Measurements from ENCODE around the gene ZNF500.

ZNF500 gene

GRCh38 chr16:4766875-4767628 is at the start of gene ZNF500:
ZNF500 (minus strand) TSS chr16:4767162; CDS start chr16:4765978, 1,184 bp downstream.
- peak; percentile 95 for DNase-seq

DNA sequence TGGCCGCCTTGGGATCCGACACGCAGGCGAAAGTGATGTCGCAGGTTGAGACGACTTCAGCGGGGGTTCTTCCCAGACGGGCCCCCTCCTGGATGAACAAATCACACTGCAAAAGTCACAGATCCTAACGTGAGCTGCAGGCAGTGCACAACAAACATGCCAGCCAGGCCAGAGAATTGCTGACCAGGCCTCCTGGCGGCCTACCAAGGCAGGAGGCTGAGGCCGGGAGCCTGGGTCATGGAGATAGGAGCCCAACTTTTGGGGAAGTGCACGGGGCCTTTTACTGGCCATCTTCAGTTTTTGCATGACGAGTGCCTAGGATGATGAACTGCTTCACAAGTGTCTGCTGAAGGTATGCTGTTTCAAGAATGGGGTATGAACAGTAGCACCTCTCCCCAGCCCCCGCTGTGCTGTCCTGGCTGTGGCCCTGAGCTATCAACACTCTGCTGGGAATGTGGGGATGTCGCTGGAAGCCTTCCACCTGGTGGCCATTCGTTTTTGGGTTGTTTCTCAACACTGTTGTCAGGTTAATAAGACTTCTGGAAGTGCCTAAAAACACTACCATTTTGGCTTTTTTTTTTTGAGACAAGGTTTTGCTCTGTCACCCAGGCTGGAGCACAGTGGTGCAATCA is 47.7 kb upstream of the ZNF500 start:
- no peak for DNase-seq

- DNase-seq = no peak
Observed at GRCh38 chr16:4814046-4814445, 47.1 kb upstream of the ZNF500 start.

- no peak for DNase-seq
Observed at GRCh38 chr16:4813251-4814003, 46.5 kb upstream of the ZNF500 start.

- no peak for DNase-seq
Observed at GRCh38 chr16:4811773-4812172, 44.8 kb upstream of the ZNF500 start.

DNA sequence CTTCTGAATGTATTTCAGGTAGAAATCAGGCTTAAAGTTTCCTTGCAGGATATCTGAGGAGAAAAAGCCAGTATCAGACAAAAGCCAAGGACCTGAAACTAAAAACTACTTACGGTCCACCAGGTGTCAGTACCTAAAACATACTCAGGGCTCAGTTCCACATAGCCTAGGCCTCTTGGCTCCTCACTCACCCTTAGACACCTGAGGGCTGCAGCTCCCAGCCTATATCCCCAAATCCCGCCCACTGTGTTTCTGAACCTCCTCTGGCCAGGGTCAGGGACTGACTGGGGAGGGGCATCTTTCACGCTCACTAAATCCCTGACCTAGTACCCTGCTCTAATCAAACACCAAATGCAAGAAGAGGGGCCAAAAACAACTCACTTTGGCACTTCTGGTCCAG is 44.3 kb upstream of the ZNF500 start:
- DNase-seq = no peak

DNA sequence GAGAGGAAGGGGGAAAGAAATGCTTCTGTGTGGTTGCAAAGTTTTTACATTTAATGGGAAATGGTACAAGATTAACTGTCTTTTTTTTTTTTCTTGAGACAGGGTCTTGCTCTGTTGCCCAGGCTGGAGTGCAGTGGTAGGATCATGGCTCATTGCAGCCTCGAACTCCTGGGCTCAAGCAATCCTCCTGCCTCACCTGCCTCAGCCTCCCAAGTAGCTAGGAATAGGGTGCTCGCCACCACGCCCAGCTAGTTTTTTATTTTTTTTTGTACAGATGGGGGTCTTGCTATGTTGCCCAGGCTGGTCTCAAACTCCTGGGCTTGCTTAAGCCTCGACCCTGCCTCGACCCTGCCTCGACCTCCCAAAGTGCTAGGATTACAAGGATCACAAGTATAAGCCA is 39.3 kb upstream of the ZNF500 start:
- DNase-seq = no peak

DNA sequence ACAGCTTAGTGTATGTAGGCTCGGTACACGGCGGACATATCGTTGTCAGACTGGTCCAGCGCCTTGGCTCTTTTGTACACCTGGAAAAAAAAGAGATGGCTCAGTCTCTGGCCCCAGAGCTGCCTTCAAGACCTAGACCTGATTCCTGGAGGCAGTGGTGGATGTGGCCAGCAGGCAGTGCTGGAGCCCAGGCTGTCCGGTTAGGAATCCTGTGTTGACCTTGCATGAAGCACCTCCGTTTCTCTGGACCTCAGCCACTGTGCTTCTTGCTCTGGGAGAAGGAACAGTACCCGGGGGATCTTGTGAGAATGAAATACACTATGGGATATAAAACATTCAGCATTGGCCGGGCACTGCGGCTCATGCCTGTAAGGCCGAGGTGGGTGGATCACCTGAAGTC is 38.3 kb upstream of the ZNF500 start:
- no peak for DNase-seq

GRCh38 chr16:4803898-4804762 is 37.2 kb upstream of the ZNF500 start:
- DNase-seq = no peak

DNA sequence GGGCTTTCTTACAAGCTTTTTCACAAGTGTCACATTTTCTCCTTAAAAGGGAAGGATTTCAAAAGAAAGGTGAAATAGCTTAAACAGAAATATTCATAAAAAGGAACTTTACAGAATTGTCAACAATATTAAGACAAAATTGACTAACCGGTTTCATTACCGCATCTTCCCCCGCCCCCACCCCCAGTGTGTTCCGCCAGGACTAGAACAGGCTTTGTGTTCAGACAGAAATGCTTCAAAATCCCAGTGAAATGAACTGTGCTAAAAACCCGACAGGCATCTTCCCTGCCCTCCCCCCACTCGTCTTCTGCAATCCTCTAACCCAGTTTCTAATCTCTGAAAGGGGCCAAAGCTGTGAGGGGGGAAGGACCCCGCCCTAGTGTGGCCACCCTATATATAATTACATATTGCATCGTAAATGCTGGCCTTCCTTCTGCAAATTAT is 36.5 kb upstream of the ZNF500 start:
- peak; percentile 31 for DNase-seq

DNA sequence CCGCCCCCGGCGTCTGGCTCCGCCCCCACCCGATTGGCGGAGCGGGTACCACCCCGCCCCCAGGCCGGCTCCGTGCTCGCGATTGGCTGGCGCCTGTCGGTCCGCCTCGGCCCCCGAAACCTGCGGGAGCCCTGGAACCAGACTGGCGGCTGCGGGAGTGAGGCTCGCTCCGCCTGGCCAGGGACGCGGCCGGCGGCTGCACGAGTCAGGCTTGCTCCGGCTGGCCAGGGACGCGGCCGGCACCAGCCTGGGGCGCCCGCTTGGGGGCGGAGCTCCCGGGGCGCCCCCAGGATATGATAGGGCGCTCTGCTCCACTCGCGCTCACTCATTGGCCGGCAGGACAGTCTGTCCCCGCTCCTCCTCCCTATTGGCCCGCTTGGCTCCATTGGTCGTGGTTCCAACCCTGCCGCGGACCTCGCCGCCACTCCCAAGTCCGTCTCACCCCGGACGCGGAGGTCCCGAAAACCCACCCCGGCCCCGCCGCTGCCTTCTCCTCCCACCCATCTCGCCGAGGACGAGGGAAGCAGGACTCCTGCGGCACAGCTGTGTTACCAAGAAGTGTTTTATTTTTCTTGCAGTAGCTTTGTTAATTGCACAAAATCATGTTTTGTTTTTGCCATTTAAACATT is 35.8 kb upstream of the ZNF500 start:
- peak; percentile 92 for DNase-seq

DNA sequence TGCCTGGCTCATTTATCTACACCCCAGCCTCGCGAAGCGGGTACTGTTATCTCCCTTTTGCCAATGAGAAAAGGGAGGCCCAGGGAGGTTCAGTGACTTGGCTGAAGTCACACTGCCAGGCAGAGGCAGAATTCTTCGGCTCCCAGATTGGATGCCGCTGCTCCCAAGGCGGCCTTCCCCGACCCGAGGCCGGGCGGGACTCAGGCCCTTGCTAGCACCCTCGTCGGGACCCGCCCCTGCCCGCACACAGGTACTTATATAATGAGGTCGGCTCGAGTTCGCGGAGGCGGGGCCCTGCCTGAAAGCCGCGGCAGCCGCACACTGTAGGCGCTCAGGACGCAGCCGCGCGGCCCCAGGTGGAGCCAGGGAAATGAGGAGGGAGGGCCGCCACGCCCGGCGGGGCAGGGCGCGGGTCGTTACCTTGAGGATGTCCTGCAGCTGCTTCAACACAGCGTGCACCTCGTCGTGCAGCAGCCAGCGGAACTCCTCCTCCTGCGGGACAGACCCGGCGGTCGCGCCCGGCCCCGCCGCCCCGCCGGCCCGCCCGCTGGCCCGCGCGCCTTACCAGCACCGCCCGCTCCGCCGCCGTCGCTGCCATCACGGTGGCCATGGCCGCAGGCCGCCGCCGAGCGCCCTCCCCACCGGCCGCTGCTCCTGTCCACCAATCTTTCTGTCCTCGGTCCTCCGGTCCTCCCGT is 35.1 kb upstream of the ZNF500 start, which contains the start of gene ROGDI:
ROGDI (minus strand) TSS at position 672 of the 697 bp plus-strand sequence; CDS start at position 610, 62 bp downstream.
- peak; percentile 11 for DNase-seq

DNA sequence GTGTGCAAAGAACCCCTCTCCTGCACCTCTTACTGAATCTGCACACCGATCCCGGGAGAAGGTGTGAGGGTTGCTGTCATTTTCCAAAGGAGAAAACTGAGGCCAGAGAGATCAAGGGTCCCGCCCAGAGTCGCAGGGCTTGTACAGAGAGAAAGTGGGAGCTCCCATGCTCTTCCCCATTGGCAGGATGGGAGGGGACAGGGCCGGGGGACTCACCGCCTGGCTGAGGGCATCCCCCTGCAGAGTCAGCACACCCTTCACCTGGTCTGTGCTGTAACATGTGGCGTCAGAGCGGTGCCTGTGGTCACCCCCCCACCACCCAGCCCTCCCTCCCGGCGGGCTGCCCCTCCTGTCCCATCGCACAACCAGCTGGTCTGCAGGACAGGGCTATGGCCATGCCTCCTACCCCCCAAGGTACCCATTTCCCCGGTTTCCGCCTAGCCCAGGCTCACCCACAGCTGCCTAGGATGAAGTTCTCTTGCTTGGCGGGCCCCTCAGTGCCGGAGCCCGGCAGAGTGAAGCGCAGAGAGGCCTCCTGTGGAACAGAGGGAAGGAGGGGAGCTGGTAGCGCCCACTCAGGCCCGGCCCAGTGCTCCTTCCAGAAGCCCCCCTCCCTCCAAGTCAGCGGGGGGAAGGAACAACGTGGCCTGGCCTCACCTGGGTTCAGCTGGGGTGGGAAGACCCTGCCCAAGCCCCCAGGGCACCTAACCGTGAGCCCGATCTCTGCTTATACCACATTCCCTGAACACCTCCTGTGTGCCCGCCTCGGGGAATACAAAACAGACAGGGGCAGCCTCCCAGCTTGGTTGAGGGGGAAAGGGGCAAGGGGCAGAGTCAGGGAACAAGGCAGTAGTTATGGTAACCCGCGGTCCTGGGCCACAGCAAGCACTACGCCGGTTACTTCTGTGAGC is 34.3 kb upstream of the ZNF500 start:
- DNase-seq = no peak

- no peak for DNase-seq
Observed at GRCh38 chr16:4800290-4801041, 33.5 kb upstream of the ZNF500 start.

DNA sequence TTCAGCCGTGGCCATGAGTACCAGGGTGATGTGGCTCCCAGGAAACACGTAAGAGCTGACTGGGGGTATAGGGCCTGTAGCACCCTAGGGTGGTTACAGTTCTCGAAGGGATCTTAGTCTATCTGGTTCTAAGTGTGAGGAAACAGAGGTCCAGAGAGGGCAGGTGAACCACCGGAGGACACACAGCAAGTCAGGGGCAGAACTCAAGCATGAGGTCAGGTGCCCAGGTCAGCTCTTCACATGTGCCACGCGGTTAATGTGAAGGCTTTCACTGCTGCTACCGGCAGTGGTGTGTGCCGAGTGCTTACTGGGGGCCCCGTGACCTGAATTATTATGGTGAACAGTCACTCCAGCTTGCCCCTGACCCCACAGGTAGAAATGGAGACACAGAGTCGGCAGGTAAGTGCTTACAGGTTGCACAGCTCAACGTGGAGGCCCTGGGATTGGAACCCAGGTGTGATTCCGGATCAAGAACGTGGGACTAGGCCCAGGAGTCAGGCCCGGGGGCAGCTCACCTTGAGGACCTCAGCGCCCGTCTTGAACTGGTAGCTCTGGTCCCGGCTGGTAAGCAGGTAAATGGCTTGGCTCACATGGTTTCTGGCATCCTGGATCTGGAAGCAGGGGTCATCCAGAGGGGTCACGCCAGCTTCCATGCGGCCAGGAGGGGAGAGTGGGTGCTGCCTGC is 32.4 kb upstream of the ZNF500 start:
- no peak for DNase-seq

DNA sequence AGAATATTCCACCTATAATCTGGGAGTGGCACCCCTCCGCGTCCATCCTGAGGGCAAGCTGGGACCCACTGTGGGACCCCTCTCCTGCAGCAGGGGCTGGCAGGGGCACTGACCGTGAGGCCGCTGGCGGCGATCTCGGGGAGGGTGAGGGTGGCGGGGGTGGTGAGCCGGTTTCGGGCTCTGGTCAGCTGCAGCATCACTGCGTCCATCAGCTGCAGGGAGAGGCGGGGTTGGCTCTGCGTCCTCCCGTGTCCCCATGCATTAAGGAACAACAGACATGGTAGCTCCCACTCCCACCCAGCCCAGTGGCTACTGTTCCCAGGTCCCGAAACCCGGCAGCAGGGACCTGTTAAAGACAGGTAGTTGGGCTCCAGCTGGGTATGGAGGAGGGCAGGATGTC is 31.5 kb upstream of the ZNF500 start:
- DNase-seq = no peak

GRCh38 chr16:4797805-4798252 is 30.9 kb upstream of the ZNF500 start:
- DNase-seq = no peak

DNA sequence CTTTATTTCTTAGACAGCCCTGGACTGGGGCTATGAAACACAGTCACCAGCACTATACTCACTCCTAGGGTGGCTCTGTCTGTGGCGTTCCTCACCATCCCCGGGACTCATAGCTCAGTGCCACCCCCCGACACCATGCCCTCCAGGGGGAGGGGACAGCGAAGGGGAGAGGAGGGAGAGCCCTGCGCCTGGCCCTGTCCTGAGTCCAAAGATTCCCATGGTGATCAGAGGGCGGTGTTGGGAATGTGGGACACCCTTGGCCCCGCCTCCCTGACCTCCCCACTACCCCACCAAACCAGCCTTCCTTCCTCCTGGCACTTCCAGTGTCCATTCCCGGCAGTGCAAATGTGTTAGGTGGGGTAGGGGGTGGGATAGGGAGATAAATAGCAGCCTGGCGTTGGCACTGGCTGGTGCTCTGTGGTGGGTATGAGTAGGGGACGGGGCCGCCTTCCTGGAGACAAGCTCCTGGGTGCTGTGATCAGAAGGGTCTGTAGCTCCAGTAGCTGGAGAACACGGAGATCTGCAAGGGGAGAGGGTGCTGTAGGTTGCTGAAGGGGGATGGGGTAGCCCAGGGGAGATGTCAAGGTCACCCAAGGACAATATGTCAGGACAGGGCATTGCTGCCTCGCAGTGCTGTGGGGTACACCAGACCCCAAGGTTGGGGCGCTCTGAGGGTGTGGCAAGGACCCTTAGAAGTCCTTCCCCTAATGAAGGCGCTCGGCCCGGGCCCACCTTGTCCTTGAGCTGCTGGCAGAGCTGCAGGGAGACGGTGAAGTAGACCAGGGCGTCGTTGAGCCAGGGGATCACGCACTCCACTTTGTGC is 30.2 kb upstream of the ZNF500 start:
- no peak for DNase-seq
